ENCODE results near the gene PDE1C. TPM values are rescaled to one million over a fixed set of nuclear protein-coding genes. Genes with fewer than 3 reads are reported as not detected.

PDE1C gene
- total RNA-seq, 1 experiment from 2014 or later, result not detected

- Histone ChIP-seq H3K4me3 (ENCODE audit: low read depth, low read length, poor library complexity, severe bottlenecking) (no peak overlapping the region), H3K27me3 (replicated peaks; ENCODE audit: insufficient read depth, low read depth, low read length, poor library complexity) (peaks cover 63% of the 10 kb centered on the region), H3K36me3 (ENCODE audit: insufficient read depth, low read length, poor library complexity, severe bottlenecking) (no peaks in the 10 kb centered on the region), H3K9me3 (ENCODE audit: low read depth, low read length, poor library complexity, severe bottlenecking) (no peaks in the 10 kb centered on the region), H3K27ac (ENCODE audit: low read depth, low read length, poor library complexity, severe bottlenecking) (no peak overlapping the region), H3K4me1 (ENCODE audit: insufficient read depth, low read length, poor library complexity, severe bottlenecking) (no peaks in the 10 kb centered on the region)
- TF ChIP-seq EZH2 (IDR thresholded peaks at IDR 0.05; ENCODE audit: borderline replicate concordance, low read depth, low read length, poor library complexity, severe bottlenecking) (no peak), CTCF (conservative IDR thresholded peaks at IDR 0.05; ENCODE audit: low read depth, low read length) (no peak)
- no peak for DNase-seq (ENCODE audit: low spot score)
- BruUV-seq (replicated peaks), result no TSS peak
- intact Hi-C loops (cut with micrococcal nuclease; ENCODE audit: unreplicated experiment), result no loop called here
- ChIA-PET POLR2A (ENCODE audit: low non-redundant PET) (no interaction called here), CTCF (no interaction called here)
Measured at GRCh38 chr7:31776616-31777015, 293.6 kb downstream of the PDE1C start.

- H3K27ac ChIP-seq (ENCODE audit: low read depth, low read length, poor library complexity, severe bottlenecking), result no peak overlapping the region
- CTCF ChIA-PET, result no interaction called here
Measured at GRCh38 chr7:31775556-31775955, 294.7 kb downstream of the PDE1C start.

GRCh38 chr7:31772211-31772610 is 298.0 kb downstream of the PDE1C start:
- Histone ChIP-seq H3K36me3 (ENCODE audit: insufficient read depth, low read length, poor library complexity, severe bottlenecking) (no peaks in the 10 kb centered on the region), H3K9me3 (ENCODE audit: low read depth, low read length, poor library complexity, severe bottlenecking) (no peaks in the 10 kb centered on the region), H3K27ac (ENCODE audit: low read depth, low read length, poor library complexity, severe bottlenecking) (no peak overlapping the region), H3K4me3 (ENCODE audit: low read depth, low read length, poor library complexity, severe bottlenecking) (no peak overlapping the region), H3K4me1 (ENCODE audit: insufficient read depth, low read length, poor library complexity, severe bottlenecking) (no peaks in the 10 kb centered on the region), H3K27me3 (replicated peaks; ENCODE audit: insufficient read depth, low read depth, low read length, poor library complexity) (peaks cover 45% of the 10 kb centered on the region)
- no TSS peak for BruUV-seq (replicated peaks)
- intact Hi-C loops (cut with micrococcal nuclease; ENCODE audit: unreplicated experiment), result no loop called here
- TF ChIP-seq CTCF (conservative IDR thresholded peaks at IDR 0.05; ENCODE audit: low read depth, low read length) (no peak), EZH2 (IDR thresholded peaks at IDR 0.05; ENCODE audit: borderline replicate concordance, low read depth, low read length, poor library complexity, severe bottlenecking) (no peak)
- ChIA-PET CTCF (interaction anchor here (1.2 kb wide), 1 partner anchor 9 kb away, joined by 3 read pairs; no protein-coding TSS in a partner anchor), POLR2A (ENCODE audit: low non-redundant PET) (no interaction called here)
- DNase-seq (ENCODE audit: low spot score), result no peak

More at GRCh38 chr7:31775556-31775955, 294.7 kb downstream of the PDE1C start:
- H3K4me1 ChIP-seq (ENCODE audit: insufficient read depth, low read length, poor library complexity, severe bottlenecking), result no peaks in the 10 kb centered on the region
- H3K27me3 ChIP-seq (replicated peaks; ENCODE audit: insufficient read depth, low read depth, low read length, poor library complexity), result peaks cover 64% of the 10 kb centered on the region
- no peaks in the 10 kb centered on the region for H3K36me3 ChIP-seq (ENCODE audit: insufficient read depth, low read length, poor library complexity, severe bottlenecking)
- H3K4me3 ChIP-seq (ENCODE audit: low read depth, low read length, poor library complexity, severe bottlenecking), result no peak overlapping the region
- no peaks in the 10 kb centered on the region for H3K9me3 ChIP-seq (ENCODE audit: low read depth, low read length, poor library complexity, severe bottlenecking)
- intact Hi-C loops (cut with micrococcal nuclease; ENCODE audit: unreplicated experiment), result no loop called here
- no TSS peak for BruUV-seq (replicated peaks)
- POLR2A ChIA-PET (ENCODE audit: low non-redundant PET), result interaction anchor here (0.7 kb wide), 1 partner anchor 1787 kb away, joined by 3 read pairs; no protein-coding TSS in a partner anchor
- no peak for DNase-seq (ENCODE audit: low spot score)
- no peak for TF ChIP-seq EZH2 (IDR thresholded peaks at IDR 0.05; ENCODE audit: borderline replicate concordance, low read depth, low read length, poor library complexity, severe bottlenecking)

- no peak for DNase-seq (ENCODE audit: low spot score)
- POLR2A ChIA-PET (ENCODE audit: low non-redundant PET), result no interaction called here
- Histone ChIP-seq H3K4me1 (ENCODE audit: insufficient read depth, low read length, poor library complexity, severe bottlenecking) (no peaks in the 10 kb centered on the region), H3K9me3 (ENCODE audit: low read depth, low read length, poor library complexity, severe bottlenecking) (no peaks in the 10 kb centered on the region), H3K27me3 (replicated peaks; ENCODE audit: insufficient read depth, low read depth, low read length, poor library complexity) (peaks cover 38% of the 10 kb centered on the region), H3K27ac (ENCODE audit: low read depth, low read length, poor library complexity, severe bottlenecking) (no peak overlapping the region), H3K4me3 (ENCODE audit: low read depth, low read length, poor library complexity, severe bottlenecking) (no peak overlapping the region), H3K36me3 (ENCODE audit: insufficient read depth, low read length, poor library complexity, severe bottlenecking) (no peaks in the 10 kb centered on the region)
- BruUV-seq (replicated peaks), result no TSS peak
- TF ChIP-seq EZH2 (IDR thresholded peaks at IDR 0.05; ENCODE audit: borderline replicate concordance, low read depth, low read length, poor library complexity, severe bottlenecking) (no peak), CTCF (conservative IDR thresholded peaks at IDR 0.05; ENCODE audit: low read depth, low read length) (no peak)
- CTCF ChIA-PET, result interaction anchor here (0.8 kb wide), 1 partner anchor 301 kb away, joined by 3 read pairs; no protein-coding TSS in a partner anchor
- intact Hi-C loops (cut with micrococcal nuclease; ENCODE audit: unreplicated experiment), result no loop called here
Measured at GRCh38 chr7:31767686-31768358, 302.4 kb downstream of the PDE1C start.

Data from A673 (cell line).